Activated T-helper 2 cell treated with anti-CD3 and anti-CD28 coated beads, Interferon-gamma antibody, Interleukin-2, Interleukin-4, amounts not matched to agents 10 μg/mL and 5 μg/mL and 100 μg/mL, durations not matched to agents 14 hours and 24 hours and 36 hours (primary cell): ENCODE measurements around the gene TIAM2. TPM values are rescaled to one million over a fixed set of nuclear protein-coding genes. Genes with fewer than 3 reads are reported as not detected.
A peak's percentile ranks its signal among the peaks of the same experiment; 100 is the strongest.
"Not testable (repeated sequence)": the region's sequence is repeated elsewhere in the genome, so short reads cannot be mapped to it uniquely, and the experiment has no call there.

ENCODE experiments used
- DNase-seq: peaks from one replicate; pipeline ENCODE4 v3.0.0; 2021; ENCODE audit warnings: low spot score
- H3K27ac Mint-ChIP-seq: one replicate; pipeline ENCODE4 v1.8.0; 2021; ENCODE audit warnings: mixed read lengths
- H3K27me3 Mint-ChIP-seq: one replicate; pipeline ENCODE4 v1.8.0; 2021; ENCODE audit warnings: low read depth, mixed read lengths
- H3K36me3 Mint-ChIP-seq: one replicate; pipeline ENCODE4 v1.8.0; 2021; ENCODE audit warnings: low read depth, mixed read lengths
- H3K4me1 Mint-ChIP-seq: one replicate; pipeline ENCODE4 v1.8.0; 2021; ENCODE audit warnings: low read depth, mixed read lengths
- H3K4me3 Mint-ChIP-seq: one replicate; pipeline ENCODE4 v1.8.0; 2021; ENCODE audit warnings: low read depth, mild to moderate bottlenecking, moderate library complexity, mixed read lengths
- H3K9me3 Mint-ChIP-seq: one replicate; pipeline ENCODE4 v1.8.0; 2021; ENCODE audit warnings: mixed read lengths
- intact Hi-C: fragments of 100-400 bp; cut with micrococcal nuclease; formaldehyde crosslinking; loops from one replicate; pipeline ENCODE4 v1.15.1; 2023
- total RNA-seq: library from RNA; stranded (reverse); gene quantifications from 2 replicates; pipeline ENCODE4 v1.2.3, GENCODE V29; 2022

The TIAM2 gene
- total RNA-seq, 1 donor from 2014 or later: 46.0 TPM

DNA sequence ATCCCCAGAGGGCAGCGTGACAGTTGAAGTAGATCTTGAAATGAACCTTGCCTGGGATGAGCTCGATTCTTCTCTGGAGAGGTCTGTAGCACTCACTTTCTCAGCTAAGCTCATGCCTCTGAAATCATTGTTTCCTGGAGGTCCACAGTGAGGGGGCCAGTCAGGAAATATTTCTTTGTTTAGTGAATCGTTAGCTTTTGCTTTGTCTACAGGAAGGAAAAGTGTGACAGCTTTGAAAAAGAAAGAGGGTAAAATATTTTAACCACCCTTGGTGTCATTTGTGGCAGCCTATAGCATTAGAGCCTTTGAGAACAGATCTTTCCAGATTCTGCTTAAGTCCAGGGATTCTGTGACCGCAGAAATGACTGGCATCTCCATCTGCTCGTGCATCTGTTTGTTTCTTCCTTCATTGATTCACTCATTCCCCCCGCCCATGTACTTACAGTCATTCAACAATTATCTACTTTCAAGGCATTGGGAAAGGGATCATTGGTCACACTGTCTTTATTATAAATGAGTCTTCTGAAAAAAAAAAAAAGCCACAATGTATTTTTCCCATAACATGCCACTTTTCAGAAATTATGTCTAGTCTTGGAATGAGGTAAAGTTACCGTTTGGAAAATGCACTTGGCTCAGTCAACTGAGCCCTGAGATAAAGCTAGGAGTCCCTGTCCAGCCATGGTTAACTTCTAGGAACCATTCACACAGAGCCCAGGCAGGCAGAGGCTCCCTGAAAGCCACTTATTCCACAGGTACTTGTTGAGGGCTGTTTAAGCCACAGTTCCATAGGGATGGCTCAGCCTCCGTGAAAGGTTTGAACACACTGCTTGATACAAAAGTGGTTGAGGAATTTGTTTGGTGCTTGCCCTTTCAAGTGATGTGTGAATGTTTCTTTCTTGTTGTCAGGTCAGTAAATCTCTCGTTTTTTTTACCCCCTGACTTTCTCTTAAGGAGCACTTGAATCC is 86.0 kb downstream of the TIAM2 start:
- Mint-ChIP-seq H3K9me3 (no peaks in the 10 kb centered on the region), H3K4me3 (no peak overlapping the region), H3K27me3 (no peaks in the 10 kb centered on the region), H3K4me1 (peaks cover 48% of the 10 kb centered on the region), H3K36me3 (peaks cover 6% of the 10 kb centered on the region), H3K27ac (no peak overlapping the region)
- no peak for DNase-seq
- intact Hi-C loops: loop anchor here (1.0 kb wide), 4 partner anchors 31 to 90 kb away; no protein-coding TSS in a partner anchor

DNA sequence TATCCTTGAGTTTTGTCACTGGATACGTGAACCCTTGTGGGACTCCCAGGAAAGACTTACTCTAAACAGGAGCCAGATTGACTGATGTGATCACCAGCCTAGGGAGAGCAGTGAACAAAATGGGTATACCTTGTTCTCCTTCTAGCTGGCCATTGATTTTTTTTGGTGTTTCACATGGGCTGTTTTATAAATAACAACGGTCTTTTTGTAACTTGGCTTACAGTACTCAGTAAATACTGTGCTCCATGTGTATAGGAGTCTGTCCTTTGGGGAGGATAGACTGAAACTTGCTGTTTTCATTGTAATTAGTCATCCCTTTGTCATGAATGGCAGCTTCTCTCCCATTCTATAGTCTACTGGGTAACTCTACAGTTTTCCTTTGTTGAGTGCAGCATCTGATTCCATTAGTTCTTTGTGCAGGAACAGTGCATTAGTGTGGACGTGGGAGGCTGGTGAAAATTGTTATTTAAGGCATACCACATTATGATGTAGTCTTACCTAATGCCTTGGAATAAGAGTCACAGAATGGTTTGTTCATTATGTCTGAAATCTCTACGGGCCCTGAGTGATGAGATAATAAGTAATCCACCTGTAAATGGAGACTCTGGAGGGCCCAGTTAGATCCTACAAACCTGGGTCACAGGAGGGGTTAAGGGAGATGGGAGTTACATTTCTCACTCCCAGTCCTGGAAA is 89.5 kb downstream of the TIAM2 start:
- no peak for DNase-seq
- H3K36me3 Mint-ChIP-seq: peaks cover 4% of the 10 kb centered on the region
- no peaks in the 10 kb centered on the region for H3K27me3 Mint-ChIP-seq
- intact Hi-C loops: no loop called here
- H3K9me3 Mint-ChIP-seq: no peaks in the 10 kb centered on the region
- no peak overlapping the region for H3K27ac Mint-ChIP-seq
- H3K4me1 Mint-ChIP-seq: peaks cover 30% of the 10 kb centered on the region
- H3K4me3 Mint-ChIP-seq: no peak overlapping the region

DNA sequence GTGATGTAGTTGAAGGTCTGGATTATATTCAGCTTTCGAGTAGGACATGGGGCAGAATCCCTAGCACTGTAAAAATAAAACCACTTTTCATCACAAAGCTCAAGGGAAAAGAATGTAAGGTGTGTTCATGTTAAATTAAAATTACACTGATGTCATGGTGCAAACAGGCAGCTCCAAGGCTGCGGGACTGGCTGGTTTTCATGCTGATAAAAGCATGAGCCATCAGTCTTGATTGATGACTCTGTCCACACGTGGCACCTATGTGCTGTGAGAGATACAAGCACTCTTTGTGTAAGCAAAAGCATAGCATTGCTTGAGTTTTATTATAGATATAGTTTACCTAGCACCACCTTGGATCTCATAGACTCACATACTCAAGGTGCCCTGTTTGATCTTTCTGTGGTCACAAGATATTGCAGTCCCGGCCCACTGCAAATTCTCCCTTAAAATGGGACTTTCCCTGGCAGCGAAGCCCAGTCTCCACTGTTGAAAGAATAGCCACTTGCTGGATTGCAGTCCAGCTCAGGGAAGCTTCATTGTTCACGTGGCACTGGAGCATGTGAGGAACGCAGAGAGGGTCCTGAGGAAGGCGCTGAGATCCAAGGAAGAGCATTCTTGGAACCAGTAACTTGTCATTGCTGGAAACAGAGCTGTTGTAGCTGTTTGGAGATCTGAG is 90.6 kb downstream of the TIAM2 start:
- H3K9me3 Mint-ChIP-seq: no peaks in the 10 kb centered on the region
- no peak for DNase-seq

DNA sequence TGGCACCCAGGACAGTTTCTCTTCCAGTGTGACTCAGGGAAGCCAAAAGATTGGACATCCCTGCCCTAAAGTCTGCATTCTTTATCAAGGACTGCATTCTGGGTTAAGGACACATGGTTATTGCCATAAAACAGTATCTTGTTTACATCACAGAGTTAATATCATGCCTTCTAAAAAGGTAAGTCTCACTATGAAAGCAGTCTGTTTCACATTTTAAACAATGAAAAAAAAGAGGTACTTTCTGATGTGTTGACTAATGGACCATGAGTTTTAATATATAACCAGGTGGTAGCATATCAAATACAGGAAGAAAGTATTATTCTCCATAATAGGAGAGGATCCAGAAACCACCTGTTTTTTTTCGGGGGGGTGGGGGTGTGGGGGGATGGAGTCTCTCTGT is 93.7 kb downstream of the TIAM2 start:
- Mint-ChIP-seq H3K27ac (no peak overlapping the region), H3K36me3 (peaks cover 11% of the 10 kb centered on the region), H3K27me3 (no peaks in the 10 kb centered on the region), H3K9me3 (no peaks in the 10 kb centered on the region), H3K4me3 (no peak overlapping the region), H3K4me1 (peaks cover 16% of the 10 kb centered on the region)
- no peak for DNase-seq
- intact Hi-C loops: no loop called here

More for the DNA sequence above, 90.6 kb downstream of the TIAM2 start:
- intact Hi-C loops: no loop called here
- Mint-ChIP-seq H3K36me3 (no peaks in the 10 kb centered on the region), H3K4me3 (no peak overlapping the region), H3K27me3 (no peaks in the 10 kb centered on the region), H3K4me1 (peaks cover 20% of the 10 kb centered on the region), H3K27ac (no peak overlapping the region)

DNA sequence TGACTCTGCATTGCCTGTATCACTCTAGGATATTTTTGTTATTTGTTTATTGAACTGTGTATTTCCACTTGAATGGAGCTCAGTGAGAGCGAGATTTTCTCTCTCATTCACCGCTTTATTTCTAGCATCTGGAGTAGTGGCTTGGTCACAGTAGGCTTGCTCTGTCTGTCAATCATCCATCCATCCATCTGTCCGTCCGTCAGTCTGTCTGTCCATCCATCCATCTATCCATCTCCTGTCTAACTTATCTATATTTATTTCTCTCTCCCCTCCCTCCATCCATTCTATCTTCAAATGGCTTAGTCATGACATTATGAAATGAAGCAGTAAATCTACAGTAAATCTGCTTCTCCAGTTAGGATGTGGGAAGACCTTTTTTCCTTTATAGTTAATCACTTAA is 94.6 kb downstream of the TIAM2 start:
- H3K27ac Mint-ChIP-seq: no peak overlapping the region
- peaks cover 11% of the 10 kb centered on the region for H3K4me1 Mint-ChIP-seq
- H3K36me3 Mint-ChIP-seq: peaks cover 14% of the 10 kb centered on the region
- DNase-seq: no peak
- H3K4me3 Mint-ChIP-seq: no peak overlapping the region
- H3K9me3 Mint-ChIP-seq: no peaks in the 10 kb centered on the region
- no peaks in the 10 kb centered on the region for H3K27me3 Mint-ChIP-seq
- intact Hi-C loops: no loop called here

DNA sequence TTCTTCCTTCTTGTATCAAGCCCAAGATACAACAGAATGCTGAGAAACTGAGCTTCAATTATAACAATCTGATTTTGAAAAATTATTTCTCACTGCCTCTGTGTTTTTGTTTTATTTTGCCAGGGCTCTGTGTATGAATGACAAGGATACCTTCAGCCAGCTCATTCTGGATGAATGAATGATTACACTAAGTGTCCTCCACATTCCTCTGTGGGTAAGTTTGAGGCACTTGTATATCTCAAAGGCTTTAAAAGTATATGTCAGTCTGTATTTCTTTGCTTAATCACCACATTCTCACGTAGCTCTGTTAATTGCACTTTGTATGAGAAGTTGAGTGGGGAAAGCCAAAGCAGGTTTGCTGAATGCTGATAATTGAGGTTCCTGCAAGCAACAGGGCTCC is 95.1 kb downstream of the TIAM2 start:
- Mint-ChIP-seq H3K27me3 (no peaks in the 10 kb centered on the region), H3K9me3 (no peaks in the 10 kb centered on the region), H3K27ac (no peak overlapping the region), H3K4me1 (peaks cover 11% of the 10 kb centered on the region), H3K36me3 (peaks cover 19% of the 10 kb centered on the region), H3K4me3 (no peak overlapping the region)
- no peak for DNase-seq
- intact Hi-C loops: no loop called here

DNA sequence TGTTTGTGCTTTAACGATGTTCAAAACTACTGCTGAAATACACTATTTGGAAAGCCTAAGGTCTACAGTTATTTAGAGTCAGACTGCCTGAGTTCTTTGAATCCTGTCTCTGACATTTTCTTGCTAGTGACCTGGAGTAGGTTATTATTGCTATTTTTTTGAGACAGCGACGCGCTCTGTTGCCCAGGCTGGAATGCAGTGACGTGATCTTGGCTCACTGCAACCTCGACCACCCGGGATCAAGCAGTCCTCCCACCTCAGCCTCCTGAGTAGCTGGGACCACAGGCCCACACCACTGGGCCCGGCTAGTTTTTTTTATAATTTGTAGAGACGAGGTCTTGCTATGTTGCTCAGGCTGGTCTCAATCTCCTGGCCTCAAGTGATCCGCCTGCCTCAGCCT is 96.6 kb downstream of the TIAM2 start:
- DNase-seq: no peak
- H3K27ac Mint-ChIP-seq: no peak overlapping the region
- peaks cover 1% of the 10 kb centered on the region for H3K9me3 Mint-ChIP-seq
- H3K27me3 Mint-ChIP-seq: no peaks in the 10 kb centered on the region
- intact Hi-C loops: no loop called here
- H3K4me3 Mint-ChIP-seq: no peak overlapping the region
- peaks cover 21% of the 10 kb centered on the region for H3K4me1 Mint-ChIP-seq
- H3K36me3 Mint-ChIP-seq: peaks cover 30% of the 10 kb centered on the region

DNA sequence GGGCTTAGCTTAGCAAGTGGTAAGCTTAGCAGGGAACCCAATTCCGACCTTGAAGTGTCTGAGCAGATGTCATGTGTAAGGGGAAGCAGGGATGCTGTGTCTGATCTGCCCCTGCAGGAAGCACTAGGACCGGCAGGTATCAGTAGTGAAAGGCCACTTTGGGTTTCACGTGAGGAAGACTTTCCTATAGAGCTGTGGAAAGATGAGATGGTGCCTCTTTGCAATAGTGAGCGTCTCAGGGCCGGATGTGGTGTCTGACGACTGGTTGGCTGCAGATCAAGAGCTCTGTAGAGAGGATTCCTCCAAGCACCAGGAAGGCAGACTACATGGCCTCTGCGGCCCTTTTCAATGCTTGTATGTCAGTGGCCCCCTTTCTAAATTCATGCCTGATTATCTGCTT is 98.3 kb downstream of the TIAM2 start:
- Mint-ChIP-seq H3K4me1 (peaks cover 27% of the 10 kb centered on the region), H3K36me3 (peaks cover 41% of the 10 kb centered on the region), H3K27me3 (no peaks in the 10 kb centered on the region), H3K27ac (peak overlapping the region; percentile 38), H3K9me3 (peaks cover 6% of the 10 kb centered on the region), H3K4me3 (no peak overlapping the region)
- intact Hi-C loops: no loop called here
- peak; percentile 11 for DNase-seq

DNA sequence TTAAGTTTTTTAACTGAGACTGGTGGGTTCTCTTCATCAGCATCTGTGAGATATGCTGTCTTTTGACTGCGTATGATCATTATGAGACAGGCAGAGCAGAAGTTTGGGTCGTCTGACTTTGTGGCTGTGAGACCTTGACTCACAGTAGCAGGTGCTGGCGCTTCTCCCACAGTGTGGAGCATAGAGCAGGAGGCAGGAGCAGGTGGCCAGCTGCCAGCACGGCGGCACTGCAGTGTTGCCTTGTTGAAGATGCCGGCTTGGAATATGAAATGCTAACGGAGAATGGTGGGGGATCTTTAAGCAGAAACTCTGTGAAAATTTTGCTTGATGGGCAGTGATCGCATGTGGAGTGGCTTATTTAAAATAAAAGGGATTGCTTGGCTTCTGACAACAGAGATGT is 105.0 kb downstream of the TIAM2 start:
- Mint-ChIP-seq H3K4me1 (peaks cover 34% of the 10 kb centered on the region), H3K9me3 (peaks cover 6% of the 10 kb centered on the region), H3K4me3 (no peak overlapping the region), H3K36me3 (peaks cover 26% of the 10 kb centered on the region), H3K27ac (no peak overlapping the region), H3K27me3 (no peaks in the 10 kb centered on the region)
- intact Hi-C loops: no loop called here
- DNase-seq: no peak

DNA sequence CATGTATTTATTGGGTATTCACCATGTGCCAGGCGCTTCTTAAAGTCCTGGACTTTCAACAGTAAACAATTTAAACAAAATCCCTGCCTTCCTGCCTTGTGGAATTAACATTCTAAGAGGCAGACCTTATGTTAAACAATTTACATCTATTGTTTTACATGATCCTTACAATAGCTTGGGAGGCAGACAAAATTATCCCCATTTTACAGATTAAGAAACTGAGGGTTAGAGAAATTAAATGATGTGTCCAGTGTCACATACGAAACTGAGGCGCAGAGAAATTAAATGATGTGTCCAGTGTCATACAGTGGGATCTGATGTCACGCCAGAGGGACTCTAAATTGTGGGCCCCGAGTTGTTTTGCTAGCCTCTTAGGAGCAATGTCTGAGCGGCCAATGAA is 105.5 kb downstream of the TIAM2 start:
- H3K4me1 Mint-ChIP-seq: peaks cover 29% of the 10 kb centered on the region
- H3K36me3 Mint-ChIP-seq: peaks cover 21% of the 10 kb centered on the region
- no peak overlapping the region for H3K27ac Mint-ChIP-seq
- H3K27me3 Mint-ChIP-seq: no peaks in the 10 kb centered on the region
- intact Hi-C loops: no loop called here
- no peak for DNase-seq
- peaks cover 6% of the 10 kb centered on the region for H3K9me3 Mint-ChIP-seq
- no peak overlapping the region for H3K4me3 Mint-ChIP-seq

DNA sequence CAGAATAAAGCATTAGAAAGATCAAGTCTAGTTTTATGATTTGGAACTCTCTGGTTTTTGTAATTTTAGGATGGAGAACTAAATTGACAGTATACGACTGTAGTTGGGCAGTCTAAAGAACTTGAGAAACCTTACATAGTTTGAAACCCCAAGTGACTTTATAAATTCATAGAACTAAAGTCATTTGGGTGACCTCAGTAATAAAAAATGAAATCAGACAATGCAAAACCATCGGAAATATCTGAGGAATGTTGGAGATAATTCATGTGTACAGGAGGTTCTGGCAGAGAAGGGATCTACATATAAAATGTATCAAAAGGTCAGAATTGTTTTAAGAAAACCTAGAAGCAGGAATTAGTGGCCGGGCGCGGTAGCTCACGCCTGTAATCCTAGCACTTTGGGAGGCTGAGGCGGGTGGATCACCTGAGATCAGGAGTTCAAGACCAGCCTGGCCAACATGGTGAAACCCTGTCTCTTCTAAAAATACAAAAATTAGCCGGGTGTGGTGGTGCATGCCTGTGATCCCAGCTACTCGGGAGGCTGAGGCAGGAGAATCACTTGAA is 108.0 kb downstream of the TIAM2 start:
- Mint-ChIP-seq H3K36me3 (peaks cover 13% of the 10 kb centered on the region), H3K4me1 (peaks cover 37% of the 10 kb centered on the region)
- H3K4me3 Mint-ChIP-seq, H3K27me3 Mint-ChIP-seq, DNase-seq, H3K9me3 Mint-ChIP-seq, H3K27ac Mint-ChIP-seq, intact Hi-C loops: not testable (repeated sequence)

DNA sequence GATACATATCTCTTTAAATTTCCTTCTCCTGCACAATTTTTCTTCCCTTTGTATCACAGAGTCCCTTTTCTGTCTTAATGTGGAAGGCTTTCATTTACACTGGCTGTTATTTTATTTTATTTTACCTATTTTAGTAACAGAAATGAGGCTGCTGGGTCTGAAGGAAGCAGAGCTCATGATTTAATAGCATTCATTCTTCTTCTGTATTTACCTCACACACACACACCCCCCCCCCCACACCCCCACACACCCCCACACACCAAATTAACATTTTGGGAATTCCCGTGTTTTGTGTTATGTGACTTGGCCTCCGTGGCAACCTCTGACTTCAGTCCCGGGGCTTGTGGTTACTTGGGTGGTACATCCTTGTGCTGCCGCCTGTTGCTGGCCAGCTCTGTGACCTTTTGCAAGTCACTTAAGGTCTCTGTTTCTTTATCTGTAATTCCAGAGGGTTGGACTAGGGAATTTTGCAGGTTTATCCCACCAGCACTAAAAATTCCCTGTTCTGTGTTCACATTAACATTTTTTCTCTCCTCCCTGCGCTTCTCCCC is 108.8 kb downstream of the TIAM2 start:
- Mint-ChIP-seq H3K27ac (peak overlapping the region; percentile 72), H3K9me3 (no peaks in the 10 kb centered on the region), H3K4me1 (peaks cover 43% of the 10 kb centered on the region), H3K27me3 (no peaks in the 10 kb centered on the region), H3K36me3 (peaks cover 16% of the 10 kb centered on the region), H3K4me3 (no peak overlapping the region)
- intact Hi-C loops: loop anchor here (1.0 kb wide), 1 partner anchor 23 kb away; no protein-coding TSS in a partner anchor
- no peak for DNase-seq
